ENCODE results near the gene MAPT.
"Not testable (repeated sequence)": the region's sequence is repeated elsewhere in the genome, so short reads cannot be mapped to it uniquely, and the experiment has no call there.

MAPT gene

DNA sequence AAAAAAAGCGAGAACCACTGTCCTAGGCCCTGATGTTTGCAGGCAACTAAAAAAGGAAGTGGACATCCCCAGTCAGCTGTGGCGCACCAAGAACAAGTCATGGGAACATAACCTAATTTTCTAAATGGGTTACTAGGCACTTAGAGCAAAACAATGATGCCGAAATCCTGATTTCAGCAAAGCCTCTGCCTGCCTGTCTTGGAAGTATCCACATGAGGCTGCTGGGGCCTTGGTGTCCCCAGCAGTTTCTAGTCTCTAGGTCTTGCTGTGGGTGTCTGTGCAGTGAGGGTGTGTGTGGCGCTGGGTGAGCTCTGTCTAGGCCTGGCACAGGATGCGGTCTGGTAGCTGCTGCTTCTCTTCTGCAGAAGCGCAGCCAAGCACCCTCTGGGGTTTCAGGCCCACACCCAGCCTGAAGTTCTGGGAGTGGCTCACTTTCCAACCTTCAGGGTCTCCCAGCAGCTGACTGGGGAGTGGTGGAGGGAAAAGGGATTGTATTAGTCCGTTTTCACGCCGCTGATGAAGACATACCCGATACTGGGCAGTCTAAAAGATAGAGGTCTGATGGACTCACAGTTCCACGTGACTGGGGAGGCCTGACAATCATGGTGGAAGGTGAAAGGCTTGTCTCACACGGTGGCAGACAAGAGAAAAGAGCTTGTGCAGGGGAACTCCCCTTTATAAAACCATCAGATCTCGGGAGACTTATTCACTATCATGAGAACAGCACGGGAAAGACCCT, 125.8 kb downstream of the MAPT start:
- TF ChIP-seq, protein P1, sequence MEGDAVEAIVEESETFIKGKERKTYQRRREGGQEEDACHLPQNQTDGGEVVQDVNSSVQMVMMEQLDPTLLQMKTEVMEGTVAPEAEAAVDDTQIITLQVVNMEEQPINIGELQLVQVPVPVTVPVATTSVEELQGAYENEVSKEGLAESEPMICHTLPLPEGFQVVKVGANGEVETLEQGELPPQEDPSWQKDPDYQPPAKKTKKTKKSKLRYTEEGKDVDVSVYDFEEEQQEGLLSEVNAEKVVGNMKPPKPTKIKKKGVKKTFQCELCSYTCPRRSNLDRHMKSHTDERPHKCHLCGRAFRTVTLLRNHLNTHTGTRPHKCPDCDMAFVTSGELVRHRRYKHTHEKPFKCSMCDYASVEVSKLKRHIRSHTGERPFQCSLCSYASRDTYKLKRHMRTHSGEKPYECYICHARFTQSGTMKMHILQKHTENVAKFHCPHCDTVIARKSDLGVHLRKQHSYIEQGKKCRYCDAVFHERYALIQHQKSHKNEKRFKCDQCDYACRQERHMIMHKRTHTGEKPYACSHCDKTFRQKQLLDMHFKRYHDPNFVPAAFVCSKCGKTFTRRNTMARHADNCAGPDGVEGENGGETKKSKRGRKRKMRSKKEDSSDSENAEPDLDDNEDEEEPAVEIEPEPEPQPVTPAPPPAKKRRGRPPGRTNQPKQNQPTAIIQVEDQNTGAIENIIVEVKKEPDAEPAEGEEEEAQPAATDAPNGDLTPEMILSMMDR (IDR thresholded peaks at IDR 0.05; ENCODE audit: low read depth, low read length): no peak
- H3K4me3 ChIP-seq (ENCODE audit: low read depth, low read length): no peak overlapping the region
- no peak for DNase-seq (ENCODE audit: low read depth, low spot score)
- in situ Hi-C loops (cut with HindIII; ENCODE audit: low sequenced_read_pairs): no loop called here

DNA sequence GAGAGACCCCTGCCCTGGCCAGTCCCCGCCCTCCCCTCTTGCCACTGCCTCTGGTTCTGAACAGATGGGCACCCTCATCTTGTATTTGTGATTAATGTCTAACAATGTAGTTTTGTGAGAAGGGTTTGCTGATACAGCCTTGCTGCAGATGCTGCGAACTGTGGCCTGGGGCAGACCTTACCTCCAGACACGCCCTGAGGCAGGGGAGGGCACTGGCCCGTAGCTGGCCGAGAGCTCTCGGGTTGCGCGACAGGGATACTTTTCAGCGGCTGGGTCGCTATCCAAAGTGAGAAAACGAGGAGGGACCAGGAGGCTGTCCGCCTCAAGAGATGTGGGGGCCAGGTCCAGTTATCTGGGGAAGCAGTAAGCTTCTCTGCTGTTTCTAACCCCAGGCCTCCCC, 126.6 kb downstream of the MAPT start:
- DNase-seq (ENCODE audit: low read depth, low spot score): no peak
- TF ChIP-seq, protein P1 (IDR thresholded peaks at IDR 0.05; ENCODE audit: low read depth, low read length): no peak
- in situ Hi-C loops (cut with HindIII; ENCODE audit: low sequenced_read_pairs): no loop called here
- H3K4me3 ChIP-seq (ENCODE audit: low read depth, low read length): no peak overlapping the region

DNA sequence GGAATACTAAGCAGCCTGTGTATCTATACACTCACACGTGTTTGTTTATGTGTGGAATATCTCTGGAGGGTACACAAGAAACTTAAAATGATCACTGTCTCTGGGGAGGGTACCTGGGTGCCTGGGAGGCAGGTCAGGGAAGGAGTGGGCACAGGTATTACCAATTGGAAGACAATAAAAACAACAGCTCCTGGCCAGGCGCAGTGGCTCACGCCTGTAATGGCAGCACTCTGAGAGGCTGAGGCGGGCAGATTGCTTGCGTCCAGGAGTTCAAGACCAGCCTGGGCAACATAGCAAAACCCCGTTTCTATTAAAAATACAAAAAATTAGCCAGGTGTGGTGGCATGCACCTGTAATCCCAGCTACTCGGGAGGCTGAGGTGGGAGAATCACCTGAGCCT, 129.0 kb downstream of the MAPT start:
- DNase-seq (ENCODE audit: low read depth, low spot score); in situ Hi-C loops (cut with HindIII; ENCODE audit: low sequenced_read_pairs); H3K4me3 ChIP-seq (ENCODE audit: low read depth, low read length): not testable (repeated sequence)

DNA sequence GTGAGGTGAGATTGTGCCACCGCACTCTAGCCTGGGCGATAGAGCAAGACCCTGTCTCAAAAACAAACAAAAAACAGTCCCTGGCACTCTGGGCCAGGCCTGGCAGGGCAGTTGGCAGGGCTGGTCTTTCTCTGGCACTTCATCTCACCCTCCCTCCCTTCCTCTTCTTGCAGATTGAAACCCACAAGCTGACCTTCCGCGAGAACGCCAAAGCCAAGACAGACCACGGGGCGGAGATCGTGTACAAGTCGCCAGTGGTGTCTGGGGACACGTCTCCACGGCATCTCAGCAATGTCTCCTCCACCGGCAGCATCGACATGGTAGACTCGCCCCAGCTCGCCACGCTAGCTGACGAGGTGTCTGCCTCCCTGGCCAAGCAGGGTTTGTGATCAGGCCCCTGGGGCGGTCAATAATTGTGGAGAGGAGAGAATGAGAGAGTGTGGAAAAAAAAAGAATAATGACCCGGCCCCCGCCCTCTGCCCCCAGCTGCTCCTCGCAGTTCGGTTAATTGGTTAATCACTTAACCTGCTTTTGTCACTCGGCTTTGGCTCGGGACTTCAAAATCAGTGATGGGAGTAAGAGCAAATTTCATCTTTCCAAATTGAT, 129.5 kb downstream of the MAPT start:
- in situ Hi-C loops (cut with HindIII; ENCODE audit: low sequenced_read_pairs): no loop called here
- TF ChIP-seq, protein P1 (IDR thresholded peaks at IDR 0.05; ENCODE audit: low read depth, low read length): no peak
- no peak for DNase-seq (ENCODE audit: low read depth, low spot score)
- no peak overlapping the region for H3K4me3 ChIP-seq (ENCODE audit: low read depth, low read length)

DNA sequence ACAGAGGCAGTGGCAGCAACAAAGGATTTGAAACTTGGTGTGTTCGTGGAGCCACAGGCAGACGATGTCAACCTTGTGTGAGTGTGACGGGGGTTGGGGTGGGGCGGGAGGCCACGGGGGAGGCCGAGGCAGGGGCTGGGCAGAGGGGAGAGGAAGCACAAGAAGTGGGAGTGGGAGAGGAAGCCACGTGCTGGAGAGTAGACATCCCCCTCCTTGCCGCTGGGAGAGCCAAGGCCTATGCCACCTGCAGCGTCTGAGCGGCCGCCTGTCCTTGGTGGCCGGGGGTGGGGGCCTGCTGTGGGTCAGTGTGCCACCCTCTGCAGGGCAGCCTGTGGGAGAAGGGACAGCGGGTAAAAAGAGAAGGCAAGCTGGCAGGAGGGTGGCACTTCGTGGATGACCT, 130.2 kb downstream of the MAPT start:
- TF ChIP-seq, protein P1 (IDR thresholded peaks at IDR 0.05; ENCODE audit: low read depth, low read length): no peak
- H3K4me3 ChIP-seq (ENCODE audit: low read depth, low read length): no peak overlapping the region
- no peak for DNase-seq (ENCODE audit: low read depth, low spot score)
- in situ Hi-C loops (cut with HindIII; ENCODE audit: low sequenced_read_pairs): no loop called here

DNA sequence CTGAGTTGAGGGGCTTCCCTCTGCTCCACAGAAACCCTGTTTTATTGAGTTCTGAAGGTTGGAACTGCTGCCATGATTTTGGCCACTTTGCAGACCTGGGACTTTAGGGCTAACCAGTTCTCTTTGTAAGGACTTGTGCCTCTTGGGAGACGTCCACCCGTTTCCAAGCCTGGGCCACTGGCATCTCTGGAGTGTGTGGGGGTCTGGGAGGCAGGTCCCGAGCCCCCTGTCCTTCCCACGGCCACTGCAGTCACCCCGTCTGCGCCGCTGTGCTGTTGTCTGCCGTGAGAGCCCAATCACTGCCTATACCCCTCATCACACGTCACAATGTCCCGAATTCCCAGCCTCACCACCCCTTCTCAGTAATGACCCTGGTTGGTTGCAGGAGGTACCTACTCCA, 130.7 kb downstream of the MAPT start:
- in situ Hi-C loops (cut with HindIII; ENCODE audit: low sequenced_read_pairs): no loop called here
- no peak for DNase-seq (ENCODE audit: low read depth, low spot score)

More for the DNA sequence above, 130.7 kb downstream of the MAPT start:
- TF ChIP-seq, protein P1 (IDR thresholded peaks at IDR 0.05; ENCODE audit: low read depth, low read length): no peak
- no peak overlapping the region for H3K4me3 ChIP-seq (ENCODE audit: low read depth, low read length)
